HCT116 (cell line): ENCODE data around the gene ALDH8A1. TPM values are rescaled to one million over a fixed set of nuclear protein-coding genes. Genes with fewer than 3 reads are reported as not detected.

ENCODE experiments used
- ATAC-seq: fragments of 200-7000 bp; cut with Tn5 transposase; 2 replicates; pipeline ENCODE4 v1.9.1; 2020; ENCODE audit warnings: mild to moderate bottlenecking, moderate library complexity
- BruUV-seq: library from RNA; stranded (reverse); fragments of 400-500 nt; replicated peaks from 2 replicates; lab custom pipeline; 2021; lab: Mats Ljungman, UMichigan
- CTCF ChIA-PET: fragments of 300-600 bp; sonication (Branson Sonifier 250); formaldehyde crosslinking; loops from one replicate; lab custom pipeline; 2021; ENCODE audit warnings: antibody characterized with exemption; lab: Charles Lee
- POLR2A ChIA-PET: fragments of 300-600, 350-600 bp; sonication (Branson Sonifier 250); formaldehyde crosslinking; loops from one replicate; lab custom pipeline; 2021; ENCODE audit warnings: antibody characterized with exemption; lab: Charles Lee
- RAD21 ChIA-PET, 2 experiments: fragments of 300-600 bp; sonication (Branson Sonifier 250); formaldehyde crosslinking; loops; one replicate each; lab custom pipeline; 2023; ENCODE audit warnings: low total read pairs in 2 of 2; ENCODE audit not compliant: uncharacterized antibody in 2 of 2, unreplicated experiment in 2 of 2, low non-redundant PET in 1 of 2; lab: Charles Lee
- DNase-seq: peaks from one replicate; pipeline ENCODE4 v3.0.0-alpha.2; 2010; ENCODE audit warnings: low read depth, low spot score
- H2AFZ ChIP-seq: fragments of 200-600 bp; shearing (Covaris generic), sonication (generic); 2 replicates; pipeline ENCODE4 v1.6.1; 2017; ENCODE audit warnings: low read depth, mixed run types, mixed read lengths, antibody characterized with exemption, low read length; ENCODE audit not compliant: poor library complexity, severe bottlenecking
- H3K27ac ChIP-seq: 2 replicates; pipeline ENCODE4 v1.5.1; 2012; ENCODE audit warnings: low read depth, low read length
- H3K27me3 ChIP-seq: fragments of 200-600 bp; sonication (generic); 2 replicates; pipeline ENCODE4 v1.6.1; 2016; ENCODE audit warnings: mixed run types, low read length, mixed read lengths; ENCODE audit not compliant: insufficient read depth
- H3K36me3 ChIP-seq, 2 experiments: fragments of 200-500 bp in 1 of 2; fragments of 200-600 bp in 1 of 2; sonication (Bioruptor generic) in 1 of 2; sonication (generic) in 1 of 2; 2 replicates each; pipeline versions ENCODE4 v1.5.1 to v1.6.1; 2014 to 2016; ENCODE audit warnings: low read length in 2 of 2, inconsistent platforms in 1 of 2, mixed read lengths in 1 of 2, mixed run types in 1 of 2; ENCODE audit not compliant: insufficient read depth in 2 of 2, control insufficient read depth in 1 of 2
- H3K4me1 ChIP-seq, 2 experiments: fragments of 200-600 bp in 1 of 2; sonication (generic) in 1 of 2; 2 replicates each; pipeline versions ENCODE4 v1.5.1 to v1.6.1; 2012 to 2017; ENCODE audit warnings: low read length in 2 of 2, inconsistent platforms in 1 of 2, mild to moderate bottlenecking in 1 of 2, mixed read lengths in 1 of 2, mixed run types in 1 of 2, moderate library complexity in 1 of 2; ENCODE audit not compliant: insufficient read depth in 2 of 2, control insufficient read depth in 1 of 2
- H3K4me2 ChIP-seq: fragments of 200-600 bp; sonication (generic); 2 replicates; pipeline ENCODE4 v1.6.1; 2017; ENCODE audit warnings: mixed run types, low read length, mixed read lengths
- H3K4me3 ChIP-seq, 2 experiments: fragments of 200-600 bp in 1 of 2; sonication (generic) in 1 of 2; replicated peaks in 1 of 2; 2 replicates each; pipeline ENCODE4 v1.5.1; 2011 to 2016; ENCODE audit warnings: low read length in 2 of 2, control low read depth in 1 of 2, low read depth in 1 of 2, mild to moderate bottlenecking in 1 of 2, mixed read lengths in 1 of 2, mixed run types in 1 of 2
- H3K79me2 ChIP-seq: fragments of 200-600 bp; sonication (generic); 2 replicates; pipeline ENCODE4 v1.6.1; 2017; ENCODE audit warnings: mild to moderate bottlenecking, mixed run types, low read length, moderate library complexity, mixed read lengths; ENCODE audit not compliant: insufficient read depth
- H3K9ac ChIP-seq: fragments of 200-600 bp; sonication (generic); 2 replicates; pipeline ENCODE4 v1.6.1; 2016; ENCODE audit warnings: low read length, mixed read lengths
- H3K9me2 ChIP-seq: fragments of 200-600 bp; sonication (generic), shearing (Covaris generic); 2 replicates; pipeline ENCODE4 v1.6.1; 2017; ENCODE audit warnings: mixed run types, mild to moderate bottlenecking, moderate library complexity; ENCODE audit not compliant: insufficient read depth
- H3K9me3 ChIP-seq, 2 experiments: fragments of 200-500 bp in 1 of 2; fragments of 200-600 bp in 1 of 2; sonication (Bioruptor generic) in 1 of 2; sonication (generic) in 1 of 2; 2 replicates each; pipeline ENCODE4 v1.6.1; 2014 to 2017; ENCODE audit warnings: low read length in 2 of 2, mixed read lengths in 2 of 2, inconsistent platforms in 1 of 2, low read depth in 1 of 2, mild to moderate bottlenecking in 1 of 2, mixed run types in 1 of 2, moderate library complexity in 1 of 2; ENCODE audit not compliant: control insufficient read depth in 1 of 2, insufficient read depth in 1 of 2
- H4K20me1 ChIP-seq: fragments of 200-600 bp; sonication (generic), shearing (Covaris generic); 2 replicates; pipeline ENCODE4 v1.6.1; 2017; ENCODE audit warnings: mixed run types, mild to moderate bottlenecking, moderate library complexity; ENCODE audit not compliant: insufficient read depth
- CBX3 ChIP-seq: IDR thresholded peaks from 2 replicates; pipeline ENCODE4 v1.6.1; 2012; ENCODE audit warnings: low read depth
- EGR1 ChIP-seq: IDR thresholded peaks from 2 replicates; pipeline ENCODE4 v1.6.1; 2012; ENCODE audit warnings: low read depth
- EZH2 ChIP-seq: fragments of 200-600 bp; sonication (generic); IDR thresholded peaks from 2 replicates; pipeline ENCODE4 v1.6.1; 2017; ENCODE audit warnings: antibody characterized with exemption, mixed run types
- JUND ChIP-seq: IDR thresholded peaks from 2 replicates; pipeline ENCODE4 v1.6.1; 2012
- SRF ChIP-seq: IDR thresholded peaks from 2 replicates; pipeline ENCODE4 v1.6.1; 2012; ENCODE audit warnings: low read depth
- TCF7L2 ChIP-seq: IDR thresholded peaks from 2 replicates; pipeline ENCODE4 v1.7.0; 2011; ENCODE audit warnings: borderline replicate concordance, inconsistent platforms; ENCODE audit not compliant: insufficient read depth, insufficient read length; ENCODE audit errors: extremely low read depth
- intact Hi-C: fragments of 100-400 bp; cut with micrococcal nuclease; formaldehyde crosslinking; loops from 2 replicates; pipeline ENCODE4 v1.10.0; 2022
- total RNA-seq: library from RNA; stranded (reverse); gene quantifications from one replicate; pipeline ENCODE4 v1.2.1, GENCODE V29; 2021; ENCODE audit not compliant: unreplicated experiment
- TF ChIP-seq, protein P1 (sequence below): IDR thresholded peaks from 2 replicates; pipeline ENCODE4 v1.6.1; 2012
- TF ChIP-seq, protein P2 (sequence below): IDR thresholded peaks from 2 replicates; pipeline ENCODE4 v1.6.1; 2011; ENCODE audit warnings: mild to moderate bottlenecking, low read length, moderate library complexity; ENCODE audit not compliant: insufficient replicate concordance; ENCODE audit errors: extremely low read depth
- TF ChIP-seq, protein P3 (sequence below): IDR thresholded peaks from 2 replicates; pipeline ENCODE4 v1.6.1; 2012; ENCODE audit warnings: low read depth

Gene ALDH8A1
- total RNA-seq, 1 experiment from 2014 or later: 1.4 TPM

DNA sequence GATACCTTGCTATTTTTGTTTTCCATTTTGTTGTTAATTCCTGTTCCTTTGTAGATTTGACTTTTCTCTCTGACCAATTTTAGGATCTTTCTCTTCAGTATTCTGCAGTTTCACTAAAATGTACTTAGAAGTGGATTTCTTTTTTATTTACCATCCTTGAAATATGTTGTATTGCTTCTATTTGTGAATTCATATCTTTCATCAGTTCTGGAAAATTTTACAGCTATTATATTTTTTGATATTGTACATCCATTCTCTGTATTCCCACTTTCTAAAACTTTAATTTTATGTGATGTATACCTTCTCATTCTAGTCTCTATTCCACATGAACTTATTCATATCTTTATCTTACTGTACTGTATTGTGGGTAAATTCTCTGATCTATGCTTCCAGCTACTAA lies 9.7 kb upstream of the ALDH8A1 start:
- DNase-seq: no peak
- H3K9me3 ChIP-seq: no peaks in the 10 kb centered on the region
- no peak overlapping the region for H3K4me2 ChIP-seq
- H3K4me1 ChIP-seq: no peaks in the 10 kb centered on the region; a peak in 1 of 4 replicates
- no peak overlapping the region for H2AFZ ChIP-seq
- no peak overlapping the region for H3K9ac ChIP-seq
- CTCF ChIA-PET: no interaction called here
- RAD21 ChIA-PET: no interaction called here
- no peak overlapping the region for H3K27ac ChIP-seq
- no peak for ATAC-seq
- H3K79me2 ChIP-seq: no peaks in the 10 kb centered on the region
- no peaks in the 10 kb centered on the region for H4K20me1 ChIP-seq
- H3K4me3 ChIP-seq: no peak overlapping the region
- POLR2A ChIA-PET: no interaction called here
- no peaks in the 10 kb centered on the region for H3K9me2 ChIP-seq
- intact Hi-C loops: no loop called here
- H3K27me3 ChIP-seq: no peaks in the 10 kb centered on the region
- no TSS peak for BruUV-seq
- peaks cover 0 to 10% of the 10 kb centered on the region in 2 experiments; a peak in 3 of 4 replicates for H3K36me3 ChIP-seq
- TF ChIP-seq, protein P1, sequence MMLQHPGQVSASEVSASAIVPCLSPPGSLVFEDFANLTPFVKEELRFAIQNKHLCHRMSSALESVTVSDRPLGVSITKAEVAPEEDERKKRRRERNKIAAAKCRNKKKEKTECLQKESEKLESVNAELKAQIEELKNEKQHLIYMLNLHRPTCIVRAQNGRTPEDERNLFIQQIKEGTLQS: no peak
- TF ChIP-seq JUND (no peak), EGR1 (no peak), TCF7L2 (no peak), CBX3 (no peak), EZH2 (no peak), SRF (no peak)
- TF ChIP-seq, protein P2, sequence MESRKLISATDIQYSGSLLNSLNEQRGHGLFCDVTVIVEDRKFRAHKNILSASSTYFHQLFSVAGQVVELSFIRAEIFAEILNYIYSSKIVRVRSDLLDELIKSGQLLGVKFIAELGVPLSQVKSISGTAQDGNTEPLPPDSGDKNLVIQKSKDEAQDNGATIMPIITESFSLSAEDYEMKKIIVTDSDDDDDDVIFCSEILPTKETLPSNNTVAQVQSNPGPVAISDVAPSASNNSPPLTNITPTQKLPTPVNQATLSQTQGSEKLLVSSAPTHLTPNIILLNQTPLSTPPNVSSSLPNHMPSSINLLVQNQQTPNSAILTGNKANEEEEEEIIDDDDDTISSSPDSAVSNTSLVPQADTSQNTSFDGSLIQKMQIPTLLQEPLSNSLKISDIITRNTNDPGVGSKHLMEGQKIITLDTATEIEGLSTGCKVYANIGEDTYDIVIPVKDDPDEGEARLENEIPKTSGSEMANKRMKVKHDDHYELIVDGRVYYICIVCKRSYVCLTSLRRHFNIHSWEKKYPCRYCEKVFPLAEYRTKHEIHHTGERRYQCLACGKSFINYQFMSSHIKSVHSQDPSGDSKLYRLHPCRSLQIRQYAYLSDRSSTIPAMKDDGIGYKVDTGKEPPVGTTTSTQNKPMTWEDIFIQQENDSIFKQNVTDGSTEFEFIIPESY: no peak
- TF ChIP-seq, protein P3, sequence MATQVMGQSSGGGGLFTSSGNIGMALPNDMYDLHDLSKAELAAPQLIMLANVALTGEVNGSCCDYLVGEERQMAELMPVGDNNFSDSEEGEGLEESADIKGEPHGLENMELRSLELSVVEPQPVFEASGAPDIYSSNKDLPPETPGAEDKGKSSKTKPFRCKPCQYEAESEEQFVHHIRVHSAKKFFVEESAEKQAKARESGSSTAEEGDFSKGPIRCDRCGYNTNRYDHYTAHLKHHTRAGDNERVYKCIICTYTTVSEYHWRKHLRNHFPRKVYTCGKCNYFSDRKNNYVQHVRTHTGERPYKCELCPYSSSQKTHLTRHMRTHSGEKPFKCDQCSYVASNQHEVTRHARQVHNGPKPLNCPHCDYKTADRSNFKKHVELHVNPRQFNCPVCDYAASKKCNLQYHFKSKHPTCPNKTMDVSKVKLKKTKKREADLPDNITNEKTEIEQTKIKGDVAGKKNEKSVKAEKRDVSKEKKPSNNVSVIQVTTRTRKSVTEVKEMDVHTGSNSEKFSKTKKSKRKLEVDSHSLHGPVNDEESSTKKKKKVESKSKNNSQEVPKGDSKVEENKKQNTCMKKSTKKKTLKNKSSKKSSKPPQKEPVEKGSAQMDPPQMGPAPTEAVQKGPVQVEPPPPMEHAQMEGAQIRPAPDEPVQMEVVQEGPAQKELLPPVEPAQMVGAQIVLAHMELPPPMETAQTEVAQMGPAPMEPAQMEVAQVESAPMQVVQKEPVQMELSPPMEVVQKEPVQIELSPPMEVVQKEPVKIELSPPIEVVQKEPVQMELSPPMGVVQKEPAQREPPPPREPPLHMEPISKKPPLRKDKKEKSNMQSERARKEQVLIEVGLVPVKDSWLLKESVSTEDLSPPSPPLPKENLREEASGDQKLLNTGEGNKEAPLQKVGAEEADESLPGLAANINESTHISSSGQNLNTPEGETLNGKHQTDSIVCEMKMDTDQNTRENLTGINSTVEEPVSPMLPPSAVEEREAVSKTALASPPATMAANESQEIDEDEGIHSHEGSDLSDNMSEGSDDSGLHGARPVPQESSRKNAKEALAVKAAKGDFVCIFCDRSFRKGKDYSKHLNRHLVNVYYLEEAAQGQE: no peak
